ENCODE results near the gene FAM120B.

- TF ChIP-seq CTCF (IDR thresholded peaks at IDR 0.05 in 4 of 5, conservative IDR thresholded peaks at IDR 0.05 in 1 of 5): no peak
- no peak for TF ChIP-seq POLR2A (IDR thresholded peaks at IDR 0.05)
Measured at GRCh38 chr6:170262489-170263088, 44.0 kb upstream of the FAM120B start.

All from gastrocnemius medialis (tissue), 4 donors.